NCI-H2196 (cell line): Measurements from ENCODE around the gene QRICH1.
A peak's percentile ranks its signal among the peaks of the same experiment; 100 is the strongest.
"Not testable (repeated sequence)": the region's sequence is repeated elsewhere in the genome, so short reads cannot be mapped to it uniquely, and the experiment has no call there.

ENCODE experiments used
- DNase-seq: peaks from one replicate; lab custom pipeline; 2025; ENCODE audit not compliant: unreplicated experiment; lab: John Stamatoyannopoulos, UW

The QRICH1 gene

GRCh38 chr3:49017971-49018706 is 75.7 kb downstream of the QRICH1 start, which contains the start of gene DALRD3:
DALRD3 (minus strand) TSS chr3:49018580; CDS start chr3:49018564, 16 bp downstream.
- peak; percentile 67 for DNase-seq

DNA sequence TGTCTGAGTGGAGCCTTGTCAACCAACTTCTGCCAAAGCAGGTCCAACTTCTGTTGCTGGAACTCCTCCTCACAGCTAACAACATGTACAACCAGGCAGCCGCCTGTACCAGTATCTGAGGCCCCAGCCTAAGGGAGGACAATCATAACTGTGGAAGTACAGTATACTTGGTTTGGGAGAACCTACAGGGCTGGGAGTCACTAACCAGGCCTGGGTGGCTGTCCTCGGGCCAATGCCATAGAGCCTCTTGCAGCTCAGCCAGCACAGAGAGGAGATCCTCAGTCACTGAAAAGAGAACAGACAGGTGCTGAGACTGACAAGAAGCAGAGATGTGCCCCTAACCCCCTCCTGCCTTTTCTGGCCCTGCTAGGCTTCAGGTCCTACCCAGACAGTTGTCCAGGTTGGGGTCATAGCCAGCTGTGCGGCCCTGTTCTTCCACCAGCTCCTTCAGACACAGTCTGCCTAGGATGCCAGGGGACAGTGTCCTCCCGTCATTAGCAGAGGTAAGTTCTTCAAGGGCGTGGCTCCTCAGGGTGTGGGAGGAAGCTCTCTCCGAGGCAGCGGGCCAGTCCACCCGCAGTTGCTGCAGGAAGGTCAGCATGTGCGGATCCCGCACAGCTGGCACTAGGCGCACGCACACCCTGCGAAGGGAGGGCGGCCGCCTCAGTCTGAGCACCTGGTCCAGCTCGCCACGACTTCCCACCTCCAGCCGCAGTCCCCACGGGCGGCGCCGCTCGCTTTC is 76.5 kb downstream of the QRICH1 start:
- no peak for DNase-seq

DNA sequence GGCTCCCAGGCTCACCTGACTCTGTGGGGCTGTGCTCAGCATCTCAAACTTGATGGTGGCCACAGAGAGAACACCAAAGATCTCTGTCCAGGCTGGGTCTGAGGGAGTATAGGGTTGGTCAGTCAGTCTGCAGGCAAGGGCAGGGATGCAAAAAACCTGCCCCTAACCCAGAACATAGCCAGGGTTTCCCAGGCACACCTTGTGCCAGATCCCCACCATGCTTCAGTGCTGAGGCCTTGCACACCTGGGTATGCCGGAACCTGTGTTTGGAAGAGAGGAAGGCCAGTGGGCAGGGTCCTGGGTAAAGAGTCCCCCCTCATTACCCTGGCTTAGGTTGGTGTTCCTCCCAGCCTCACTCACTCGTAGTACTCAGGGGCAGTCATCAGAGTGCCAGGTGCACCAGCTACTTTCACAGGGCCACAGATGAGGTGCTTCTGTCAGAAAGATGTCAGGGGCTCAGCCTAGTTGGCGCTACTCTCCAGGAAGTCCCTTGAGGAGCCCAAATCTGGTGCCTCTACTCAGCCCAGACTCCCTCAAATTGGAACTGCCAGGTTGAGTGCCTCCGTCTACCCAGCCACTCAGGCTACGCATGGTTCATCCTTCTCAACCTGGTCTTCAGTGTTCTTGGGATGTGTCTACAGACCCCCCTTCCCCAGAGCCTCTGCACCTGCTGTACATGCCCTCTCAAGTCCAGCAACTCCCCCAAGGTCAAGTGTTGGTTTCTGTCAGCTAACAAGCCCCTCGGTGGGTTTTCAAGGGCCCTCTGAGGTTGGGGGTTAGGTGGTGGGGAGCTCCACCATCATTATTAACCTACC is 77.2 kb downstream of the QRICH1 start:
- DNase-seq: no peak

GRCh38 chr3:49015765-49016164 is 78.1 kb downstream of the QRICH1 start:
- DNase-seq: no peak

GRCh38 chr3:49015072-49015471 is 78.8 kb downstream of the QRICH1 start:
- DNase-seq: no peak

- DNase-seq: peak; percentile 45
Measured at GRCh38 chr3:49013738-49014660, 79.9 kb downstream of the QRICH1 start.

DNA sequence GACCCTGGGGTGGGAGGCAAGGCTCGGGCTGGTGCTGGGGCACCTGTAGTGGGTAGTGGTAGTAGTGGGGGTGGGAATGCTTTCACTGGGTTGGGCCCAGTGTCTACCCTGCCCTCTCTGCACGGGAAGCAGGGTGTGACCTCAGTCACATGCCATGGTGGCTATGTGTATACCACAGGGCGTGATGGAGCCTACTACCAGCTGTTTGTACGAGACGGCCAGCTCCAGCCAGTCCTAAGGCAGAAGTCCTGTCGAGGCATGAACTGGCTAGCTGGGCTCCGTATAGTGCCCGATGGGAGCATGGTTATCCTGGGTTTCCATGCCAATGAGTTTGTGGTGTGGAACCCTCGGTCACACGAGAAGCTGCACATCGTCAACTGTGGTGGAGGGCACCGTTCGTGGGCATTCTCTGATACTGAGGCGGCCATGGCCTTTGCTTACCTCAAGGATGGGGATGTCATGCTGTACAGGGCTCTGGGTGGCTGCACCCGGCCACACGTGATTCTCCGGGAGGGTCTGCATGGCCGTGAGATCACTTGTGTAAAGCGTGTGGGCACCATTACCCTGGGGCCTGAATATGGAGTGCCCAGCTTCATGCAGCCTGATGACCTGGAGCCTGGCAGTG is 80.6 kb downstream of the QRICH1 start:
- DNase-seq: no peak

DNA sequence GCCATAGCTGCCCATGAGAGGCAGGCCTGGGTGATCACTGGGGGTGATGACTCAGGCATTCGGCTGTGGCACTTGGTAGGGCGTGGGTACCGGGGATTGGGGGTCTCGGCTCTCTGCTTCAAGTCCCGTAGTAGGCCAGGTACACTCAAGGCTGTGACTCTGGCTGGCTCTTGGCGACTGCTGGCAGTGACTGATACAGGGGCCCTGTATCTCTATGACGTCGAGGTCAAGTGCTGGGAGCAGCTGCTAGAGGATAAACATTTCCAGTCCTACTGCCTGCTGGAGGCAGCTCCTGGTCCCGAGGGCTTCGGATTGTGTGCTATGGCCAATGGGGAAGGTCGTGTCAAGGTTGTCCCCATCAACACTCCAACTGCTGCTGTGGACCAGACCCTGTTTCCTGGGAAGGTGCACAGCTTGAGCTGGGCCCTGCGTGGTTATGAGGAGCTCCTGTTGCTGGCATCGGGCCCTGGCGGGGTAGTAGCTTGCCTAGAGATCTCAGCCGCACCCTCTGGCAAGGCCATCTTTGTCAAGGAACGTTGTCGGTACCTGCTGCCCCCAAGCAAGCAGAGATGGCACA is 81.3 kb downstream of the QRICH1 start:
- no peak for DNase-seq

- DNase-seq: no peak
Measured at GRCh38 chr3:49009396-49009795, 84.5 kb downstream of the QRICH1 start.

DNA sequence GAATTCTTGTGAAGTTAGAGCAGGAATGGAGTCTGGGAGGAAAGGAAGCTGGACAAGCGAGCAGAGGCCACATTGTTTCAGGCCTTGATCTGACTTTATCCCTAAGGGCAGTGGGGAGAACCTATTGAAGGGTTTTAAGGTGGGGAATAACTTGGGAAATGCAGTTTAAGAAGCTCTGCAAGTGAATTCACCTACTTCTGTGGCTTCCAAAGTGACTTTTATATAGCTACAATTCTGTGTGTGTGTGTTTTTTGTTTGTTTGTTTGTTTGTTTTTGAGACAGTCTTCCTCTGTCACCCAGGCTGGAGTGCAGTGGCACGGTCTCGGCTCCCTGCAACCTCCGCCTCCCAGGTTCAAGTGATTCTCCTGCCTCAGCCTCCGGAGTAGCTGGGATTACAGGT is 85.2 kb downstream of the QRICH1 start:
- not testable (repeated sequence) for DNase-seq

- peak; percentile 78 for DNase-seq
Measured at GRCh38 chr3:49007771-49008528, 85.9 kb downstream of the QRICH1 start.

GRCh38 chr3:49007068-49007770 is 86.7 kb downstream of the QRICH1 start, which contains the start of gene WDR6:
WDR6 (plus strand) TSS chr3:49007391; CDS start chr3:49007432, 41 bp downstream.
- DNase-seq: peak; percentile 88

- no peak for DNase-seq
Measured at GRCh38 chr3:49006408-49007067, 87.3 kb downstream of the QRICH1 start.

DNA sequence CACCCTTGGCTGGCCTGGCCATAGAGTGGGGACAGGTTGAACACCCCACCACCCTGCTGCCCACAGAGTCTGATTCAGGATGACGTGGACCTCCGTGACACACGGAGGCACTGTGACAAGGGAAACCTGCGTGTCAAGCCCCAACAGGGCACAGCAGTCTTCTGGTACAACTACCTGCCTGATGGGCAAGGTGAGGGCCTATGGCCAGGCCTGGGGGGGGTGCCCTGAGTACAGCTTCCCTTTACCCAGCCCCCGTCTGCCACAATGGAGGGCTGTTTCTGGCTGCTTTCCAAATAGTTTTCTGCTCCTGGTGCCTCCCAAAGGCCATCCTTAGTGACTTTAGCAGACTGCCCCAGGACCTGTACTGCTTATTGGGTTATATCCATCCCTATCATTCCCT is 87.9 kb downstream of the QRICH1 start:
- DNase-seq: no peak

- DNase-seq: no peak
Measured at GRCh38 chr3:49005303-49005680, 88.6 kb downstream of the QRICH1 start.

- peak; percentile 36 for DNase-seq
Measured at GRCh38 chr3:49004352-49005302, 89.2 kb downstream of the QRICH1 start.

GRCh38 chr3:49001155-49001554 is 92.7 kb downstream of the QRICH1 start:
- DNase-seq: no peak
